Hematopoietic multipotent progenitor cell treated with erythropoietin and hydrocortisone succinate and interleukin-3 and kit ligand, for 4 days (in vitro differentiated cells): ENCODE data around the gene TTC21A.
A peak's percentile ranks its signal among the peaks of the same experiment; 100 is the strongest.

ENCODE experiments used
- DNase-seq: peaks from one replicate; pipeline ENCODE4 v3.0.0-alpha.2; 2015

TTC21A gene

GRCh38 chr3:39137991-39138803, 30.7 kb downstream of the TTC21A start:
- DNase-seq = no peak

GRCh38 chr3:39138804-39139415, 31.4 kb downstream of the TTC21A start:
- no peak for DNase-seq

- DNase-seq = no peak
Observed at GRCh38 chr3:39139442-39139841, 32.0 kb downstream of the TTC21A start.

- no peak for DNase-seq
Observed at GRCh38 chr3:39140341-39140971, 33.0 kb downstream of the TTC21A start.

- DNase-seq = peak; percentile 47
Observed at GRCh38 chr3:39141171-39141995, 33.9 kb downstream of the TTC21A start.

GRCh38 chr3:39142067-39142466, 34.6 kb downstream of the TTC21A start:
- no peak for DNase-seq

GRCh38 chr3:39143051-39143885, 35.8 kb downstream of the TTC21A start:
- no peak for DNase-seq

- DNase-seq = no peak
Observed at GRCh38 chr3:39144095-39144747, 36.7 kb downstream of the TTC21A start.

- no peak for DNase-seq
Observed at GRCh38 chr3:39144748-39145380, 37.4 kb downstream of the TTC21A start.

- DNase-seq = no peak
Observed at GRCh38 chr3:39146083-39146501, 38.6 kb downstream of the TTC21A start.

- peak; percentile 88 for DNase-seq
Observed at GRCh38 chr3:39146611-39147591, 39.4 kb downstream of the TTC21A start.

GRCh38 chr3:39147711-39148434, 40.4 kb downstream of the TTC21A start:
- DNase-seq = peak; percentile 82

- DNase-seq = peak; percentile 87
Observed at GRCh38 chr3:39148435-39149058, 41.1 kb downstream of the TTC21A start.

GRCh38 chr3:39149059-39149455, 41.6 kb downstream of the TTC21A start:
- DNase-seq = no peak

- DNase-seq = no peak
Observed at GRCh38 chr3:39149498-39150147, 42.1 kb downstream of the TTC21A start.

- peak; percentile 40 for DNase-seq
Observed at GRCh38 chr3:39150148-39150802, 42.8 kb downstream of the TTC21A start.
